GM10266 (cell line): ENCODE measurements around the gene BICC1.

Source experiments
- DNase-seq: peaks from one replicate; pipeline ENCODE4 v3.0.0; 2012; ENCODE audit errors: extremely low spot score
- TF ChIP-seq, protein P1 (sequence below): IDR thresholded peaks from 2 replicates; pipeline ENCODE4 v1.5.1; 2012; ENCODE audit warnings: mild to moderate bottlenecking, low read depth; ENCODE audit not compliant: control insufficient read depth, insufficient read depth; ENCODE audit errors: missing control alignments

BICC1 gene

DNA sequence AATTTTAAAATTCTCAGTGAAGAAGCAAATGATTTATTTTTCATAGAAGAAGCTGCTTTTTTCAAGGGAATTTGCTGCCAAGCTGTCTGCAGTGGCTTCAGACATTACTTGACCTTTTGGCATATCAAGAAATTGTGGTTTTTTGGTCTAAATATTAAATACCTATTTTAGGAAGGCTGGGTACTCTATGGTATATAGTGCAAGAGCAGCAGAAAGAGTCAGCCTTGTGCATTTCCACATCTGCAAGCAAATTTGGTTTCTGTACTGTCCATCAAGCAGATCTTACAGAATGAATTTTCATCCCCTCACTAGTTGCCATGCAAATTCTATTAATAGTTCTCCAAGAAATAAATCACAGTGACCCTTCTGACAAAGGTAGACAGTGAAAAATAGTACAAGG is 222.0 kb downstream of the BICC1 start:
- TF ChIP-seq, protein P1, sequence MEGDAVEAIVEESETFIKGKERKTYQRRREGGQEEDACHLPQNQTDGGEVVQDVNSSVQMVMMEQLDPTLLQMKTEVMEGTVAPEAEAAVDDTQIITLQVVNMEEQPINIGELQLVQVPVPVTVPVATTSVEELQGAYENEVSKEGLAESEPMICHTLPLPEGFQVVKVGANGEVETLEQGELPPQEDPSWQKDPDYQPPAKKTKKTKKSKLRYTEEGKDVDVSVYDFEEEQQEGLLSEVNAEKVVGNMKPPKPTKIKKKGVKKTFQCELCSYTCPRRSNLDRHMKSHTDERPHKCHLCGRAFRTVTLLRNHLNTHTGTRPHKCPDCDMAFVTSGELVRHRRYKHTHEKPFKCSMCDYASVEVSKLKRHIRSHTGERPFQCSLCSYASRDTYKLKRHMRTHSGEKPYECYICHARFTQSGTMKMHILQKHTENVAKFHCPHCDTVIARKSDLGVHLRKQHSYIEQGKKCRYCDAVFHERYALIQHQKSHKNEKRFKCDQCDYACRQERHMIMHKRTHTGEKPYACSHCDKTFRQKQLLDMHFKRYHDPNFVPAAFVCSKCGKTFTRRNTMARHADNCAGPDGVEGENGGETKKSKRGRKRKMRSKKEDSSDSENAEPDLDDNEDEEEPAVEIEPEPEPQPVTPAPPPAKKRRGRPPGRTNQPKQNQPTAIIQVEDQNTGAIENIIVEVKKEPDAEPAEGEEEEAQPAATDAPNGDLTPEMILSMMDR = no peak
- DNase-seq = no peak

DNA sequence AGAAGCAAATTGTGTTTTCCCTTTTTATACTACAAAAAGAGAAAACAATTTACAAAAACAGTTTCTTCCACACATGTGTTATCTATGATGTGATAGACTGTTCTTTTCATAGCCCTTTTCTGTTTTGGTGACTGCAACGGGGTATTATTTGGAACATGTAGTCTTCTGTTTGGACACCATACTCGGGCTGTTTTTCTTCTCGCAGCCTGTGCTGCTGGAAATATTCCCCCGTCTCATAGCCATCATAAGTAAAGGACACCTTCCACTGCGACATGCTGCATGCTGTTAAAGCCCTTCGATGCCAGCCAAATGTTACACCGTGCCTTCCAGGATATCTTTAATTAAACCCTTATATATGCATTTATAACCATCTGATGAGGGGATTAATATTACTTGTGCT is 222.4 kb downstream of the BICC1 start:
- DNase-seq = no peak

DNA sequence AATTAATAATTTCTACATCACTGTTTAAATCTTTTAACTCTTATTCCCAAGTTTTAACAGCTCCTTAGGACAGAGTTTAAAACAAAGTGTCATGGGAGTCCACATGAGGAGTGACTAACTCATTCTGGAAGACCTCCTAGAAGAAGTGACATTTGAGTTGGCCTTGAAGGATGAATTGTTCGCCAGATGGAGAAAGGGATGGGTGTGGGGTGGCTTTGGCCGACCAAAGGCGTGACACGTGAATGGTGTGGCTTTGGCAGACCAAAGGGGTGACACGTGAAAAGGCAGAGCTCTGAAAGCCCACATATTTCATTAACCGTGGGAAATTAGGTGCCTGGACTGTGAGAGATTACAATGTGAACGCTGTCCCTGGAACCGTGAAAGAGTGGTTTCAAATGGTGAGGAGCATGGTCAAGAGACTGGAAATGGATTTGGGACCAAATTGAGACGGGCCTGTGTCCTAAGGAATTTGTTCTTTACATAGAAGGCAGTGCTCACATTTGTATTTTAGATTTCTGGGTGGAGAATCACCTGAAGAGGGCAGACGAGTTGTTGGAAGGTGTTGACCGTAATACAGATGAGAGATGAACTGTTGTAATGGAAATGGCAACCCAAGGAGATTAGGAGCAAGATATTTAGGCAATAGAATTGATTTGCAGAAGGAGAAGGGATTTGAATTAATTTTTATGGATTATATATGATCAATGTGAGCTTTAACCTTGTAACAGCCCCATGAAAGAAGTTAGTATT is 228.1 kb downstream of the BICC1 start:
- TF ChIP-seq, protein P1 = no peak
- no peak for DNase-seq

More for the DNA sequence above, 222.4 kb downstream of the BICC1 start:
- TF ChIP-seq, protein P1 = no peak

DNA sequence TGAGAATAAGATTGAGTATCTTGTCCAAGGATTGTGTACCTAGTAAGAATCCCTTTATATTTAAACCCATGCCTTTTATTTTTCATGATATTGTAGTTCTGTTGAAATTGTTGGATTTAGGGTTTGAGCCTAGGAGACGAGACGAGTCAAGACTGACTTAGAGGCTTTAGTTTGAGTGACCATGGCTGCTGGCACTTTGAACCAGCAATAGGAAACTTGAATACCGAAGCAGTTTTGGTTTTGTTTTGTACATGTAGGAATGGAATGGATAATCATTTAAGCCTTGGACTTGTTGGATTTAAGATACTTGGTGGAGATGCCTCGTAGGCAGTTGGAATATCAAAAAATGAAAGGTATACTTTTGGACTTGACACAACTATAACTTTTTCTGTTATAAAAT is 229.0 kb downstream of the BICC1 start:
- no peak for DNase-seq
- TF ChIP-seq, protein P1 = no peak

DNA sequence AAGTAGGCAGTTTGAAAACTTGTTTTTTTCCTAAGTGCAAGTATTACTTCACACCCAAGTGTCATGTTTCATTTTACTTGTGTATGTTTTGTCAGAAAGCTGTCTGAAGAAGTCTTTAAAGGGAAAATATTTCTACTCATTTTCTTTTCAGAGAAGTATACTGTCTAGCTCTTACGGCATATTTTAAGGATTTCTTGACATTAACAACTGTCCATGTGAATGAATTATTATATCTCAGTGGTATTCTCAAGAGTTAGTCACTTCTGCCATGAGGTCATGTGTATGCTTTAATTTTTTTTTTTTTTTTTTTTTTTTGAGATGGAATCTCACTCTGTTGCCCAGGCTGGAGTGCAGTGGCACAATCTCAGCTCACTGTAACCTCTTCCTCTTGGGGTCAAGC is 229.5 kb downstream of the BICC1 start:
- DNase-seq = no peak
- TF ChIP-seq, protein P1 = no peak

DNA sequence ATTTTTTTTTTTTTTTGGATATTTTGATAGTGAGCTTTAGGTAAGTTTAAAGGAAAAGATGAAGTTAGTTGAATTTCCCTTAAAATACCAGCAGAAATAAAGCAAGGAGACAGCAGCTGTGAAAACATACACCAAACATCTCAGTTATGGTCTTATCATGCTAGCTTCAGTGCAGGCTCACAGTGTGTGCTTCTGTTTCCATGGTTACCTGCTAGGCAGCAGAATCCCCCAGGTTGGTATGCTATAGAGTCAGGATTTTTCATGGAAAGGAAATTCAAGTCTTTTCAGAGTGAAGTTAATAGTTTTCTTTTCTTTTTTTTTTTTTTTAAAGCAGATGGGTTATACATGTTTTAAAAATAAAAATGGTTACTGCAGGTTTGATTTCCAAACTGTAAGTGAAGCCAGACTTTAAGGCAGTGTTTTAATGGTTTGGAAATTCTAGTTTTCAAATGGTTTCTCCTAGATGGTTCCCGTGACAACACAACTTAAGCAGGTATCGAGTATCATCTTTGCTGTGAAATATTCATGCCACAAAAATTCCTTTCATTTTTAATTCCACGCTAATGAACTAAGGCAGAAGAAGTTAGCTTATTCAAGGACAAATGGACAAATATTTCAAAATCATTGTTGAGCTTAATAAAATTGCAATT is 230.9 kb downstream of the BICC1 start:
- DNase-seq = no peak
- TF ChIP-seq, protein P1 = no peak
